Mammary epithelial cell (primary cell): ENCODE data around the gene YBX1.

Experiments used
- EZH2 ChIP-seq: IDR thresholded peaks from 2 replicates; pipeline ENCODE4 v1.6.1; 2012; ENCODE audit warnings: low read length, inconsistent platforms, borderline replicate concordance
- TF ChIP-seq, protein P1 (sequence below), 2 donors: IDR thresholded peaks in 1 of 2; conservative IDR thresholded peaks in 1 of 2; 2 replicates each; pipeline ENCODE4 v1.5.1; 2011 to 2012; ENCODE audit warnings: inconsistent platforms in 2 of 2, low read length in 2 of 2, mild to moderate bottlenecking in 2 of 2, control low read depth in 1 of 2, low read depth in 1 of 2; ENCODE audit not compliant: insufficient read depth in 1 of 2; ENCODE audit errors: extremely low read depth in 1 of 2

DNA sequence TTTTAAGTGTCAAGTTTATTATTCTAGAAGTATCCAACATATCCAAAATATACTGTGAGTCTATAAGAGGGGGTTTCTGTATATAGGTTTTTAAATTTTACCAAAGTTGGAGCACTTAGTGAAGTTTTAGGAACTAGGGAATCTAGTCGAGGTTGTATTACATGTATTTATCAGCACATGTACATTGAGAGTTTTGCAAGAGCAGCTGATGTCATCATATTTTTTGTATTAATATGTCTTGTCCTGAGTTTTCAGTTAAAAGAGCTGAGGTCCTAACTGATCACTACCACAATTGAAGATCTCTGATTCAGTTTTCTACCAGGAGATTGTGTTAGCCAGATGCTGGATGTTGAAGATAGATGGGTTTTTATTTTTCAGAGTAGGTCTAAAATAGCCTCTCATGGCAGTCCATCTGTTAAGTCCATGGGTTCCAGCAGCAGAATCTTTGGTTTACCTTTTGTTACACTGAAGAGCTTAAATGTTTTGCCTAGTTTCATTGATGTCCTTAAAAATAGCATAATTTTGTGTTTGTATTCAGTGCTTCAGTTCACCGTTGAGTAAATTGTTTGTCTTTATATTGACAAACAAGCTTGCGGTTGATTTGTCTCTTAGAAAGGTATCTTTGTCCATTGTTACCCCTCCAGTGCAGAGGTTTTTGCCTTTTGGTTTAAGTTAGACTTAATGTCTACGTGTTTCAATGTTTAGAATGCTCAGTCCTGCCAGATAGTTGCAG is 16.0 kb downstream of the YBX1 start:
- TF ChIP-seq, protein P1, sequence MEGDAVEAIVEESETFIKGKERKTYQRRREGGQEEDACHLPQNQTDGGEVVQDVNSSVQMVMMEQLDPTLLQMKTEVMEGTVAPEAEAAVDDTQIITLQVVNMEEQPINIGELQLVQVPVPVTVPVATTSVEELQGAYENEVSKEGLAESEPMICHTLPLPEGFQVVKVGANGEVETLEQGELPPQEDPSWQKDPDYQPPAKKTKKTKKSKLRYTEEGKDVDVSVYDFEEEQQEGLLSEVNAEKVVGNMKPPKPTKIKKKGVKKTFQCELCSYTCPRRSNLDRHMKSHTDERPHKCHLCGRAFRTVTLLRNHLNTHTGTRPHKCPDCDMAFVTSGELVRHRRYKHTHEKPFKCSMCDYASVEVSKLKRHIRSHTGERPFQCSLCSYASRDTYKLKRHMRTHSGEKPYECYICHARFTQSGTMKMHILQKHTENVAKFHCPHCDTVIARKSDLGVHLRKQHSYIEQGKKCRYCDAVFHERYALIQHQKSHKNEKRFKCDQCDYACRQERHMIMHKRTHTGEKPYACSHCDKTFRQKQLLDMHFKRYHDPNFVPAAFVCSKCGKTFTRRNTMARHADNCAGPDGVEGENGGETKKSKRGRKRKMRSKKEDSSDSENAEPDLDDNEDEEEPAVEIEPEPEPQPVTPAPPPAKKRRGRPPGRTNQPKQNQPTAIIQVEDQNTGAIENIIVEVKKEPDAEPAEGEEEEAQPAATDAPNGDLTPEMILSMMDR (conservative IDR thresholded peaks at IDR 0.05 in 1 of 2, IDR thresholded peaks at IDR 0.05 in 1 of 2; ENCODE audit: extremely low read depth in 1 of 2, insufficient read depth in 1 of 2, low read depth in 1 of 2, low read length in 2 of 2) = no peak
- TF ChIP-seq EZH2 = no peak
